ENCODE data around the gene MGAT3. TPM values are rescaled to one million over a fixed set of nuclear protein-coding genes. Genes with fewer than 3 reads are reported as not detected.

MGAT3 gene
- total RNA-seq, 1 experiment from 2014 or later = 5.0 TPM

DNA sequence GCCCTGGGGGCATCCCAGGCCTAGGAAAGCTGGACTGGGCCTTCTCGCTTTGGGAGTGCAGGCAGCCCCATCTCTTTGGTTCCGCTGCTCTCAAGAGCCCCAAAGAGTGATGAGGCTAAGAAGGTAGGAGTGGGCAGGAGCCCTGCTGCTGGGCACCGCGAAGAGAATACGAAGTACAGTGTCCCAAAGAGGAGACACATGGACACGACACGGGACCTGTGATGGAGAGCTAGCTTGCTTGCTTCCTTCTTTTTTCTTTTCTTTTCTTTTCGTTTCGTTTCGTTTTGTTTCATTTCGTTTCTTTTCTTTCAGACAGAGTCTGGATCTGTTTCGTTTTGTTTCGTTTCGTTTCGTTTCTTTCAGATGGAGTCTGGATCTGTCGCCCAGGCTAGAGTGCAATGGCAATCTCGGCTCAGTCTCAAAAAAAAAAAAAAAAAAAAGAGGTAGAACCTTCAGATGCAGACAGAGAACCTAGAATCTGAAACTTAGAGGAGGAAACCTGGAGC, 10.6 kb downstream of the MGAT3 start:
- Mint-ChIP-seq H3K27ac (no peak overlapping the region), H3K4me1 (peaks cover 23 to 32% of the 10 kb centered on the region in 2 experiments), H3K36me3 (ENCODE audit: insufficient read depth in 1 of 3, low read depth in 3 of 3) (no peaks in the 10 kb centered on the region), H3K9me3 (no peaks in the 10 kb centered on the region), H3K27me3 (ENCODE audit: low read depth) (peaks cover 19% of the 10 kb centered on the region), H3K4me3 (no peak overlapping the region)
- no peak overlapping the region for H2AFZ ChIP-seq (ENCODE audit: low read length)
- no peak overlapping the region for H2BK120ac ChIP-seq (ENCODE audit: low read depth, low read length, poor library complexity, severe bottlenecking)
- no peak overlapping the region for H3K23ac ChIP-seq (ENCODE audit: insufficient read length, low read depth, low read length)
- no peak overlapping the region for H4K8ac ChIP-seq (replicated peaks; ENCODE audit: insufficient read length, low read depth, low read length)
- no peak overlapping the region for H3T11ph ChIP-seq (ENCODE audit: low read length)
- H3K23me2 ChIP-seq (ENCODE audit: insufficient read length, low read depth, low read length, poor library complexity, severe bottlenecking) = no peaks in the 10 kb centered on the region
- H2AK5ac ChIP-seq (ENCODE audit: insufficient read length, low read length) = no peak overlapping the region
- peaks cover 2% of the 10 kb centered on the region for H4K20me1 ChIP-seq (ENCODE audit: control insufficient read depth, insufficient read depth, insufficient read length)
- no peak overlapping the region for H3K9ac ChIP-seq (ENCODE audit: extremely low read depth, insufficient read length, low read length)
- no peak overlapping the region for H3K27ac ChIP-seq (ENCODE audit: insufficient read length, low read depth, low read length)
- TF ChIP-seq, protein P1, sequence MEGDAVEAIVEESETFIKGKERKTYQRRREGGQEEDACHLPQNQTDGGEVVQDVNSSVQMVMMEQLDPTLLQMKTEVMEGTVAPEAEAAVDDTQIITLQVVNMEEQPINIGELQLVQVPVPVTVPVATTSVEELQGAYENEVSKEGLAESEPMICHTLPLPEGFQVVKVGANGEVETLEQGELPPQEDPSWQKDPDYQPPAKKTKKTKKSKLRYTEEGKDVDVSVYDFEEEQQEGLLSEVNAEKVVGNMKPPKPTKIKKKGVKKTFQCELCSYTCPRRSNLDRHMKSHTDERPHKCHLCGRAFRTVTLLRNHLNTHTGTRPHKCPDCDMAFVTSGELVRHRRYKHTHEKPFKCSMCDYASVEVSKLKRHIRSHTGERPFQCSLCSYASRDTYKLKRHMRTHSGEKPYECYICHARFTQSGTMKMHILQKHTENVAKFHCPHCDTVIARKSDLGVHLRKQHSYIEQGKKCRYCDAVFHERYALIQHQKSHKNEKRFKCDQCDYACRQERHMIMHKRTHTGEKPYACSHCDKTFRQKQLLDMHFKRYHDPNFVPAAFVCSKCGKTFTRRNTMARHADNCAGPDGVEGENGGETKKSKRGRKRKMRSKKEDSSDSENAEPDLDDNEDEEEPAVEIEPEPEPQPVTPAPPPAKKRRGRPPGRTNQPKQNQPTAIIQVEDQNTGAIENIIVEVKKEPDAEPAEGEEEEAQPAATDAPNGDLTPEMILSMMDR (conservative IDR thresholded peaks at IDR 0.05) = no peak
- H3K4me2 ChIP-seq (ENCODE audit: insufficient read depth, insufficient read length, low read length) = no peak overlapping the region
- H3K79me2 ChIP-seq (ENCODE audit: insufficient read depth, low read length) = no peaks in the 10 kb centered on the region
- no peak overlapping the region for H2BK15ac ChIP-seq (ENCODE audit: low read depth, low read length)
- H3K4me1 ChIP-seq (ENCODE audit: insufficient read depth, low read length) = peaks cover 2% of the 10 kb centered on the region; the same call in 1 of the 2 replicates
- no peak overlapping the region for H2BK12ac ChIP-seq (ENCODE audit: insufficient read length, low read depth, low read length)
- no peak overlapping the region for H4K91ac ChIP-seq (ENCODE audit: insufficient read length, low read depth, low read length)
- H3K18ac ChIP-seq (ENCODE audit: insufficient read length, low read depth, low read length) = no peak overlapping the region
- no peak overlapping the region for H2BK5ac ChIP-seq (ENCODE audit: insufficient read length, low read length)
- no peak overlapping the region for H3K56ac ChIP-seq (ENCODE audit: insufficient read length, low read depth, low read length)
- H3K27me3 ChIP-seq (ENCODE audit: insufficient read depth, low read length) = no peaks in the 10 kb centered on the region
- no peak for DNase-seq
- H2BK20ac ChIP-seq (ENCODE audit: low read depth, low read length, poor library complexity, severe bottlenecking) = no peak overlapping the region
- H3K4ac ChIP-seq (ENCODE audit: low read depth, low read length) = no peak overlapping the region
- no CpG with 5 or more reads among the region's 17 CpGs for WGBS (ENCODE audit: extremely low coverage, insufficient read length, low lambda C conversion rate)
- H3K79me1 ChIP-seq (ENCODE audit: insufficient read depth, low read depth, low read length, poor library complexity, severe bottlenecking) = no peaks in the 10 kb centered on the region
- H3K9me3 ChIP-seq (ENCODE audit: control insufficient read depth, low read depth, low read length) = no peaks in the 10 kb centered on the region
- H4K5ac ChIP-seq (ENCODE audit: insufficient read length, low read depth, low read length) = no peak overlapping the region
- H3K14ac ChIP-seq (ENCODE audit: insufficient read depth, low read length) = no peak overlapping the region

Measured in H9 (cell line).